GM18907 (cell line): ENCODE results near the gene C10orf95.
A peak's percentile ranks its signal among the peaks of the same experiment; 100 is the strongest.

Experiments used
- ATAC-seq: cut with Tn5 transposase; IDR thresholded peaks from one replicate; pipeline ENCODE4 v1.9.1; 2021; ENCODE audit warnings: mild to moderate bottlenecking, moderate library complexity; ENCODE audit not compliant: unreplicated experiment

Gene C10orf95

DNA sequence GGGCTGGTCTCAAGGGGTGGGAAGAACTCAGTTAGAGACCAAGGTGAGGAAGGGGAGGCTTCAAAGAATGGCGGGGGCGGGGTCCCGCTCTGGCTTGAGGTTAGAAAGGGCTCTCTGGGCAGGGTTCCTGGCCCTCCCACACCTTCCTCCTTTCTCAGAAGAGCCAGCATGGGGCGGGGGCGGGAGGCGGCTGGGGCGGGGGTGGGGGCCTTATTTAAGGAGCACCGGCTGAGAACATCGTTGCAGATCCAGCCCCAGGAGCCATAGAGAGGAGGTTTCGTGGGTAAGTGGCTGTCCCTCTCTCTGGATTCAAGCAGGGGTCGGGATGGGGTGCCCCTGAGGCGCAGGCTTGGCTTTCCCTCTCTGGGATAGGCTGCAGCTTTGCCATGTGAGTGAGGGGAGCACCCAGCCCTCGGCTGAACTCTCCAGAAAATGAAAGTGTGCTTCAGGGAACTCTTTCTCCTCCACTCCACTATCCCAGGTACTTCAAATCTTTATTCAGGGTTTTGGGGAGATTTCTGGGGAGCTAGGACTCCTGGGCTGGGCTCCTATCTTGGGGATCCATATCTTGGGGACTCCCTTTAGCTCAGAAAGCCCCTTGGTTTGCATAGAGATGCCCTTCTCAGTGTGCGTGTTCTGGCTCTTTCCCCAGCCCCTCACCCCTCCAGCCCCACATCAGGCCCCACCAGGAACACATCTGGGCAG, 15.7 kb downstream of the C10orf95 start:
- no peak for ATAC-seq

DNA sequence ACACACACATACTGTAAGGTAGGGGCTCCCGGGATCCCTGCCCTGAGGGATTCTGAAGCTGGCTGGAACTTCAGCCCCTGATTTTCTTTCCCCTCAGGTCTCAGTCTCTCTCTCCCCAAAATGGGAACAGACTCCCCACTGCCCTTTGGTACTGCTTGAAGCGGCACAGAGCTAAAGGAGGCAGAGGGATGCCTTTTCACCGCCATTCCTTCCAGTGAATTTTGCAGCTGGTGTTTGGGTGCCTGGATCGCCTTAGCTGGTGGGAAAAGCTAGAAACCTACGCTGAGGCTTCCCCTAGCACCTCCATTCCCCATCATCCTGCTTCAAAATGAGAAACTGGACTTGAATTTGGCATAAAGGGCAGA, 16.2 kb downstream of the C10orf95 start:
- ATAC-seq, result no peak

- no peak for ATAC-seq
Measured at GRCh38 chr10:102434394-102435132, 16.8 kb downstream of the C10orf95 start.

- no peak for ATAC-seq
Measured at GRCh38 chr10:102433619-102434046, 17.7 kb downstream of the C10orf95 start.

DNA sequence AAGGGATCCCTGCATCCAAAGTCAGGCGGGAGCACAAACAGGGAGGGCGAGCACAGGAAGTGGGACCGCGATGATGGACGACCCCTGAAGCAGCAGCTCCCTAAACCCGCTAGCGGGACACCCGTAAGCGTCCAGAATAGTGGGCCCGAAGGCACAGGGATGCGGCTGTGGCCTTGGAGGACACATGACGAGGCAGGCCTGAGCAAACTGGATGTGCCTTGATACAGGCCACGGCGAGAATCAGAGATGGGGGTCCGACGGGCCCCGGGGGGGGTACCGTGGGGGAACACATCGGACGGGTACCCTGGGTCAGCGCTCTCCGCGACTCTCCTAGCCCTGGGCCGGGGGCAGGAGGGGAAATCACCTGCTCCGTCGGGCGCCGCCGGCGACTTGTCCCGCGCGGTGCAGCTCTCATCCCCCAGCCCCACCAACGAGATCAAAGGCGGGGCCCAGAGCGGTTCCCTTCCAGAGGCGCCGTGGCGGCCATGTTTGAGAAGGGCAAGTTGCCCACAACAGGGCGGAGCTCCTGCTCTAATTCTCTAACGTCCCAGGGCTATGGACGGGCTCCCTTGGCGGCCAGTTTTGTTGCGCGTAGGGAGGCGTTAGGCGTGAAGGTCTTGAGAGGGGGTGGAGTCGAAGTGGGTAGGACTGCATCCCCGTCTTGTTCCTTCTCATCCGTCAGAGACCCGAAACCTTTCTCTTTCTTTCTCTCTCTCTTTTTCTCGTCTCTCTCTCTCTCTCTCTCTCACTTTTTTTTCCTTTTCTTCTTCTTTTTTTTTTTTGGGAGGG, 19.0 kb downstream of the C10orf95 start, which contains the start of gene CUEDC2:
TSS of gene CUEDC2 (minus strand) at position 413 of the 789 bp plus-strand sequence. CDS start 7,386 bp downstream, outside the sequence.
- ATAC-seq, result peak; percentile 79

DNA sequence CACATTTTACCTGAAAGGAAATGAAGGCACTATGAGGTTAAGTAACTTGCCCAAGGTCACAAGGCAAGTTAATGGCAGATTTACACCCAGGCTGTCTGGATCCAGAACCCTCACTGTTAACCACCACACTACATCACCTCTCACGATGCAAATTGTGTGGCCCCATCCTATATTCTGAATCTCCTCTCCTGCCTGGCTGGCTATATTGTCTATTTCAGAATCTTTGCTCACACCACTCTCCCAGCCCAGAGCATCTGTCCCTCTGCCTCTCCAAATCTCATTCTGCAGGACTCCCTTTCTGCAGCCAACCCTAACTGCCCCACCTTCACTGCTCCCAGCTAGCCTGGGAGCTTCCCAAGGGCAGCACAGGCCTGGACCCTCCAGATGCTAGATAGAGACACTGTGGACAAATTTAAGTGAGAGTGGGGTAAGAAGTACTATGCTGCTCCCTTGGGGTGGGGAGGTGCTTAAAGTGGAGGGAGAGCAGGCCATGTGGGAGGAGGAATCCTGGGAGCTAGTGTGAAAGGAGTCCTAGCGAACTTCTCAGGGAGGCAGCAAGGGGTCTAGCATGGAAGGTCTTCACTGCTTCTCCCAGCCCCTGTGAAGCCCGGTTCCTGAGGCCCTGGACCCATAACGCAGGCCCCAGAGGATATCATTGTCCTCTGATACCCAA, 19.8 kb downstream of the C10orf95 start:
- peak; percentile 6 for ATAC-seq

DNA sequence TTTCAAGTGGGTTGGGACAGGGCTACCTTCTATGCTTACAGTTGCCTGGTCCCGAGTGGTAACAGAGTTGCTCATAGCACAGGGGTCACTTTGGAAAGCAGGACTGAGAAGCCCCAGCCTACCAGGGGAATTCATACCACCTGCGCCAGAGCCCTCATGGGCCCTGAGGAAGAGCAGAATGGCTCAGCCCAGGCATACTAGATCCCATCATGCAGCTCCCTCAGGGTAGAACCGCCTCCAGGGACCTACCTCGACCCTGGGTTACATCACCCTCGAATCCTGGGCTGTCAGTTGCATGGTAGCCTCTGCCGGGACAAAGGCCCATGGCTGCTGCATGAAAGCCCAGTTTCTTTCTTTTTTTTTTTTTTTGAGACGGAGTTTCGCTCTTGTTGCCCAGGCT, 21.9 kb downstream of the C10orf95 start:
- no peak for ATAC-seq

DNA sequence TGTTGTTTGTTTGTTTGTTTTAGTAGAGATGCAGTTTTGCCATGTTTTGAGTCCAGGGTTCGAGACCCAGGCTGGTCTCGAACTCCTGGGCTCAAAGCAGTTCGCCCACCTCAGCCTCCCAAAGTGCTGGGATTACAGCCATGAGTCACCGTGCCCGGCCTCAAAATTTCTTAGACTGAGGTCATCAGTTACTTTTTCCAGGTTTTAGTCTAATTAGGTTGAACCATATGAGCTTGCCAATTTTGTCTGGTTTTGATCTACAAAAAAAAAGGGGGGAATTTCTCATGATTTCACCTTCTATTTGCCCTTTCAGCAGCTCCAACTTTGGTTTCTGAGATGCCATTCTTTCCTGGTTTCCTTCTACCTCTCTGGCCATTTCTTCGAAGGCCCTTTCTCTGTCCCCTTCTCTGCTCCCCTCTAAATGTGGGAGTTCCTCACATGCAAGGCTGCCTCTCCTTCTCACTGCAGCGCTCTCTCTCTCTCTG, 24.5 kb downstream of the C10orf95 start:
- ATAC-seq, result no peak

GRCh38 chr10:102425444-102425843, 25.9 kb downstream of the C10orf95 start:
- ATAC-seq, result no peak

DNA sequence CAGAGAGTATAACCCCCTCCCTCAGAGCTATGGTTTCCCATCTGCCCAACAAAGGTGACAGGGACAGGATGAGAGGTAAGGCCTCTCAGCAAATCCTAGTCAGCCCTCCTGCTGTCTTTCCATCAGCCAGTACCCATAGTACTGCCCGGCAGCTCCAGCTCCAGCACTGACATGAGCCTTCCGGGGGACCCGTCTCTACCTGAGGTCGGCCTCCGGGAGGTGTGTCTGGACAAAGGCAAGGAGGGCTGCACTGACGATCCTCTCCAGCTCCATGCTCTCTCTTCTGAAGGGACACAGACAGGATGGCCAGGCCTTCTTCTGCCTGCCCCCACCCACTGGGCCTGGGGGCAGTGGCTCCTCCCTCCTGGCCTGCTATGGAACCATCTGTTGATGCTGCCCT, 26.4 kb downstream of the C10orf95 start:
- no peak for ATAC-seq

GRCh38 chr10:102424145-102424544, 27.2 kb downstream of the C10orf95 start:
- no peak for ATAC-seq

GRCh38 chr10:102423372-102423968, 27.9 kb downstream of the C10orf95 start:
- no peak for ATAC-seq

DNA sequence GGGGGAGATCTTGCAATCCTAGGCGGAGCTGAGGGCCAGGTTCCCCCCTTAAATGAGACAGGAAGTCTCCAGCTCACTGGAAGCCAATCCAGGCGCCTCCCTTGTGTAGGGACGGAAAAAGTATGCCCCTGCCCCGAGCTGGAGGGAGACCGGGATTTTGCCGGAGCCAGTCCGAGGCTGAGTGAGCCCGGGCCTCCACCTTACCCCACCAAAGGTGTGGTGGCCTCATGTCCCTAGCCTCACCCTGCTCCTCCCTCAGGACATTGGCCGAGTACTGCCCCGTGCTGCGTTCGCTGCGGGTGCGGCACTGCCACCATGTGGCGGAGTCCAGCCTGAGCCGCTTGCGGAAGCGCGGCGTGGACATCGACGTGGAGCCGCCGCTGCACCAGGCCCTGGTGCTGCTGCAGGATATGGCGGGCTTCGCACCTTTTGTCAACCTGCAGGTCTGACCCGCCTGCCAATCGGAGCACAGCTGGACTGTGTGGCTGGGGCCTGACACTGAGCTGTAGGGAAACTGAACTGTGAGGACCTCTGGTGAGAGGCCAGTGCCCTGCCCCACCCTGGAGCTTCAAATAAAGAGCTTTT, 28.7 kb downstream of the C10orf95 start:
- no peak for ATAC-seq

DNA sequence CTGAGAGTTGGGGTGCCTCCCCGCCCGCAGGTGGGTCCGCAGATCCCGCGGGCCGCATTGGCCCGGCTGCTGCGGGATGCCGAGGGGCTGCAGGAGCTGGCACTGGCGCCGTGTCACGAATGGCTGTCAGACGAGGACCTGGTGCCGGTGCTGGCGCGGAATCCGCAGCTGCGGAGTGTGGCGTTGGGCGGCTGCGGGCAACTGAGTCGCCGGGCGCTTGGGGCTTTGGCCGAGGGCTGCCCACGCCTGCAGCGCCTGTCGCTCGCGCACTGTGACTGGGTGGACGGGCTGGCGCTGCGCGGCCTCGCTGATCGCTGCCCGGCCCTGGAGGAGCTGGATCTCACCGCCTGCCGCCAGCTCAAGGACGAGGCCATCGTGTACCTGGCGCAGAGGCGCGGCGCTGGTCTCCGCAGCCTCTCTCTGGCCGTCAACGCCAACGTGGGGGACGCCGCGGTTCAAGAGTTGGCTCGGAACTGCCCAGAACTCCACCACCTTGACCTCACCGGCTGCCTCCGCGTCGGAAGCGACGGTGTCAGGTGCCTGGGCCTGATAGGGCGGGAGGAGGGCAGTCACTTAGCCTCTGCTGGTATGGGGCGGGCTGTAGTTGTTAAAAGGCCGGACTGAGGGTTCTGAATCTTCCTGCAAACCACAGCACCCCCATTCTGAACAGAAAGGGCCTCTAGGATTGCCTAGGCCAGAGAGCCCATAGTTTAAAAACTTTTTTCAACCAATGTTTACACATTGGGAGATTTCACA, 29.4 kb downstream of the C10orf95 start:
- ATAC-seq, result peak; percentile 2

GRCh38 chr10:102421507-102421756, 29.9 kb downstream of the C10orf95 start:
- no peak for ATAC-seq

DNA sequence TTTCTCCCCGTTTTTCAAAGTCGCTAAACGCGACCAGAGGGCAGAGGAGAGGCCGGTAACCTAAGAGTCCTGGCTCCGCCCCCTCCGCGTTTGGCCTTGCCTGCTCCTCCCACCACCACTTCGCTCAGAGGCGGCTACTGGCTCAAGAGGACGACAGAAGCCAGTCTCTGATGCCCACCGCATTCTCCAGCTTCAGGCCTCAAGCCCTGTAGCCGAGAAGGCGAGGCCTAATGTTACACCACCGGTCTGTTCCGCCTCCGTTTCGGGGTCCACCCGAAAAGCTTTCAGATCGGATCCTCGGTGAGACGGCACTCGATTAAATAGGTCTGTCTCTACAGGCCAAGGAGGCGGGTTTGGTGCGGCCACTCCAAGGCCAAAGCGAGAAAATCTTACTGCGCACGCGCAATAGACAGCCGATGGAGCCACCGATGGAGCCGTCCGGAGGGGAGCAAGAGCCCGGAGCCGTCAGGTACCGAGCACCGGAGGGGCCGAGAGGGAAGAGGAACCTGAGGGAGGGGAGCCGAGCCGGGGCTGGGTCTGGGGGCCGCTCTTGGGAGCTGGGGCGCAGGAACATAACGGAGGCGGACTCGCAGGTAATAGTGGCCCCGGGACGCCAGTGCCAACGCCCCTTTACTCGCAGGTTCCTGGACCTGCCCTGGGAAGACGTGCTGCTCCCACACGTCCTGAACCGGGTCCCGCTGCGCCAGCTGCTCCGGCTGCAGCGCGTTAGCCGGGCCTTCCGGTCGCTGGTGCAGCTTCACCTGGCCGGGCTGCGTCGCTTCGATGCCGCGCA, 30.4 kb downstream of the C10orf95 start, which contains the start of gene FBXL15:
TSS of gene FBXL15 (plus strand) at position 123 of the 793 bp plus-strand sequence. CDS start at position 417, 294 bp downstream.
- ATAC-seq, result peak; percentile 72

GRCh38 chr10:102420181-102420713, 31.1 kb downstream of the C10orf95 start:
- no peak for ATAC-seq
